CD8-positive, alpha-beta memory T cell (primary cell): Measurements from ENCODE around the gene CCDC122. TPM values are rescaled to one million over a fixed set of nuclear protein-coding genes. Genes with fewer than 3 reads are reported as not detected.

Experiments used
- CTCF ChIA-PET: fragments of 350-600 bp; sonication (Branson Sonifier 250); formaldehyde crosslinking; loops from one replicate; lab custom pipeline; 2021; ENCODE audit warnings: antibody characterized with exemption; lab: Charles Lee
- POLR2A ChIA-PET: fragments of 350-600 bp; sonication (Branson Sonifier 250); formaldehyde crosslinking; loops from one replicate; lab custom pipeline; 2021; ENCODE audit warnings: antibody characterized with exemption; lab: Charles Lee
- DNase-seq, 5 donors: peaks; one replicate each; pipeline versions ENCODE4 v3.0.0 to v3.0.0-alpha.2; 2020 to 2022; ENCODE audit warnings: mixed read lengths in 1 of 5
- H3K27ac ChIP-seq: one replicate; pipeline ENCODE4 v1.7.0; 2013; ENCODE audit warnings: low read depth, mild to moderate bottlenecking, low read length, moderate library complexity
- H3K27me3 ChIP-seq: 2 replicates; pipeline ENCODE4 v1.7.0; 2013; ENCODE audit warnings: low read length, mild to moderate bottlenecking; ENCODE audit not compliant: insufficient read depth, poor library complexity, severe bottlenecking
- H3K36me3 ChIP-seq: 2 replicates; pipeline ENCODE4 v1.7.0; 2013; ENCODE audit warnings: mild to moderate bottlenecking, low read length, moderate library complexity; ENCODE audit not compliant: insufficient read depth
- H3K4me1 ChIP-seq: 2 replicates; pipeline ENCODE4 v1.7.0; 2013; ENCODE audit warnings: mild to moderate bottlenecking, low read length, moderate library complexity; ENCODE audit not compliant: insufficient read depth
- H3K4me3 ChIP-seq: 2 replicates; pipeline ENCODE4 v1.7.0; 2013; ENCODE audit warnings: mild to moderate bottlenecking, low read length
- H3K9me3 ChIP-seq: 2 replicates; pipeline ENCODE4 v1.7.0; 2013; ENCODE audit warnings: mild to moderate bottlenecking, low read length
- H3K27ac Mint-ChIP-seq, 8 donors: one replicate each; pipeline ENCODE4 v1.8.0; 2020 to 2021; ENCODE audit warnings: mixed read lengths in 8 of 8, mild to moderate bottlenecking in 6 of 8, inconsistent platforms in 3 of 8, moderate library complexity in 3 of 8
- H3K27me3 Mint-ChIP-seq, 2 donors: one replicate each; pipeline ENCODE4 v1.8.0; 2020 to 2021; ENCODE audit warnings: mixed read lengths in 2 of 2, mild to moderate bottlenecking in 1 of 2, moderate library complexity in 1 of 2
- H3K36me3 Mint-ChIP-seq, 3 donors: one replicate each; pipeline ENCODE4 v1.8.0; 2020 to 2021; ENCODE audit warnings: mixed read lengths in 3 of 3, inconsistent platforms in 1 of 3, mild to moderate bottlenecking in 1 of 3
- H3K4me1 Mint-ChIP-seq, 3 donors: one replicate each; pipeline ENCODE4 v1.8.0; 2020 to 2021; ENCODE audit warnings: mixed read lengths in 3 of 3, inconsistent platforms in 1 of 3, mild to moderate bottlenecking in 1 of 3
- H3K4me3 Mint-ChIP-seq, 7 donors: one replicate each; pipeline ENCODE4 v1.8.0; 2020 to 2021; ENCODE audit warnings: mixed read lengths in 7 of 7, mild to moderate bottlenecking in 6 of 7, moderate library complexity in 4 of 7, inconsistent platforms in 2 of 7
- H3K9me3 Mint-ChIP-seq, 5 donors: one replicate each; pipeline ENCODE4 v1.8.0; 2020 to 2022; ENCODE audit warnings: mixed read lengths in 5 of 5, mild to moderate bottlenecking in 3 of 5, moderate library complexity in 2 of 5, inconsistent platforms in 1 of 5
- polyA plus RNA-seq: library from polyadenylated mRNA; unstranded; fragments of 300-500 nt; fragmentation: Illumina TruSeq; gene quantifications from one replicate; pipeline ENCODE4 v1.2.3, GENCODE V29; 2021
- total RNA-seq, 2 experiments: library from RNA; stranded (reverse); gene quantifications; one replicate each; pipeline ENCODE4 v1.2.3, GENCODE V29; 2021

The CCDC122 gene
- total and polyA plus RNA-seq, 3 experiments from 2014 or later, result 1.1 to 3.7 (median 2.4) TPM

GRCh38 chr13:43786472-43786765 lies 93.1 kb downstream of the CCDC122 start:
- H3K36me3 Mint-ChIP-seq, result no peaks in the 10 kb centered on the region
- H3K27ac Mint-ChIP-seq, result no peak overlapping the region
- H3K36me3 ChIP-seq, result no peaks in the 10 kb centered on the region
- POLR2A ChIA-PET, result no interaction called here
- H3K4me1 Mint-ChIP-seq, result peaks cover 7 to 21% (median 7%) of the 10 kb centered on the region in 3 donors
- H3K4me1 ChIP-seq, result no peaks in the 10 kb centered on the region
- no peaks in the 10 kb centered on the region for H3K9me3 ChIP-seq
- DNase-seq, result no peak
- no peak overlapping the region for H3K4me3 ChIP-seq
- peaks cover 10% of the 10 kb centered on the region for H3K27me3 ChIP-seq
- peak overlapping the region in 1 of 7 donors; percentile 90 for H3K4me3 Mint-ChIP-seq
- H3K9me3 Mint-ChIP-seq, result no peaks in the 10 kb centered on the region
- CTCF ChIA-PET, result no interaction called here
- peaks cover 30 to 45% of the 10 kb centered on the region in 2 donors for H3K27me3 Mint-ChIP-seq
- H3K27ac ChIP-seq, result no peak overlapping the region

Other genes starting within 250 kb of the CCDC122 start
- gene ENOX1, start 92.8 kb downstream of the CCDC122 start, total RNA-seq, result under 1 TPM; 0.18 to 0.29 TPM
- not detected for gene ENOX1, start 92.8 kb downstream of the CCDC122 start, polyA plus RNA-seq
- gene LACC1, start 164 bp upstream of the CCDC122 start, total RNA-seq, result 1 to 10 TPM; 4.6 to 7.0 TPM
- 1.7 TPM for gene LACC1, start 164 bp upstream of the CCDC122 start, polyA plus RNA-seq